Mucosa of descending colon (tissue), 3 donors: ENCODE results near the gene KDM3B. TPM values are rescaled to one million over a fixed set of nuclear protein-coding genes. Genes with fewer than 3 reads are reported as not detected.
A peak's percentile ranks its signal among the peaks of the same experiment; 100 is the strongest.
"Not testable (repeated sequence)": the region's sequence is repeated elsewhere in the genome, so short reads cannot be mapped to it uniquely, and the experiment has no call there.

Experiments used
- ATAC-seq: fragments of 200-7000 bp; cut with Tn5 transposase; one replicate; pipeline ENCODE4 v1.9.1; 2020; ENCODE audit warnings: mild to moderate bottlenecking, moderate library complexity
- DNase-seq, 3 donors: peaks; one replicate each; pipeline ENCODE4 v3.0.0-alpha.2; 2020
- H3K36me3 ChIP-seq: fragments of 200-600 bp; one replicate; pipeline ENCODE4 v1.8.0; 2021; ENCODE audit warnings: low read depth, mild to moderate bottlenecking
- H3K4me1 ChIP-seq: fragments of 200-600 bp; one replicate; pipeline ENCODE4 v1.8.0; 2021; ENCODE audit warnings: low read depth, mild to moderate bottlenecking
- H3K4me3 ChIP-seq: fragments of 200-600 bp; one replicate; pipeline ENCODE4 v1.8.0; 2021; ENCODE audit warnings: mild to moderate bottlenecking
- H3K9me3 ChIP-seq: fragments of 200-600 bp; one replicate; pipeline ENCODE4 v1.8.0; 2021; ENCODE audit warnings: mild to moderate bottlenecking
- intact Hi-C, 2 donors: fragments of 100-400 bp; cut with DNase I in 1 of 2; cut with micrococcal nuclease in 1 of 2; formaldehyde crosslinking; loops; one replicate each; pipeline versions ENCODE4 v1.11.0 to v1.11.1; 2022; cut with DNase I, micrococcal nuclease
- total RNA-seq, 3 donors: library from RNA; stranded (reverse); fragmentation: NEBNext Ultra II Directional in 2 of 3; extraction: Animal tissue kit (Norgen Biotek cat#: 25700) in 2 of 3; gene quantifications; one replicate each; pipeline versions ENCODE4 v1.2.1 to v1.2.4, GENCODE V29; 2021 to 2023
- TF ChIP-seq, protein P1 (sequence below): fragments of 200-600 bp; IDR thresholded peaks from one replicate; pipeline ENCODE4 v1.8.0; 2022; ENCODE audit warnings: antibody characterized with exemption, mild to moderate bottlenecking
- donor health status: DM: no; HTN: no; CAD: no; lungs with moderate emphysema.
- donor health status: DM: no; HTN: no; CAD: no.
- donor health status: DM: no; HTN: yes; CAD: no.

Gene KDM3B
- total RNA-seq, 3 donors from 2014 or later, result 56.6 to 84.3 (median 71.7) TPM

DNA sequence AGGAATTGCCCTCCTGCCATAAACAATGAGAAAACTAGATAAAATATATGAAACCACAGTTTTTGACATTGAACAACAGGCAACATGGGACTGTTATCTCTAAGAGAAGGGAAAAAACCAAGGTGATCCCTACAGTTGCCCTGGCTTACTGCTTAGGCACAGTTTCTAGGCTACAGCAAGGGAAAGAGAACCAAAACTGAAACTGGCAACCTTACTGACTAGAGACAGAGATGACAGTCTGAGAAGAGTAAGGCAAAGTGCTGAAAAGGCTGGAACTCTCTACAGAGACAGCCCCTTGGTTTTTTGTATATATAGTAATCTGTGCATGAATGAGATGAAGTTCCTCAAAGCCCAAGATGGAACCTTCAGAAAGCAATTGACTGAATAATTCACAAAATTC, 50.2 kb downstream of the KDM3B start:
- peaks cover 4% of the 10 kb centered on the region for H3K36me3 ChIP-seq
- DNase-seq, result no peak

DNA sequence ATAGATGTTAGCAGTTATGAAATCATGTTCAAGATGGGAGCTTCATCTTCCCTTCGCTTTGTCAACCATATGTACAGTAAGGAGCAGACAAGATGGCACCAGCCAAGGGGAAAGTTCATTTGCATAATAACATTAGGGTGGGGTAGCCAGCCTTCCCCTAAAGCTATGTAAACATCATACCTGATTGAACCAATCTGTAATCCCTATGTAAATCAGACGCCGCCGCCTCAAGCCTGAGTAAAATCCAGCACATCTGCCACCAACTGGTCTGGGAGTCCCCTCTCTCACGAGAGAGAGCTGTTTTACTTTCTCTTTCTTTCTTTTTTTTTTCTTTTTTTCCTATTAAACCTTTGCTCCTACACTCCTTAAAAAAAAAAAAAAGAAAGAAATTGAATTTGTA, 55.5 kb downstream of the KDM3B start:
- Histone ChIP-seq H3K9me3 (no peaks in the 10 kb centered on the region), H3K36me3 (peaks cover 3% of the 10 kb centered on the region), H3K4me1 (no peaks in the 10 kb centered on the region), H3K4me3 (no peak overlapping the region)
- intact Hi-C loops, result no loop called here
- DNase-seq, result peak in 1 of 3 donors; percentile 20
- TF ChIP-seq, protein P1, sequence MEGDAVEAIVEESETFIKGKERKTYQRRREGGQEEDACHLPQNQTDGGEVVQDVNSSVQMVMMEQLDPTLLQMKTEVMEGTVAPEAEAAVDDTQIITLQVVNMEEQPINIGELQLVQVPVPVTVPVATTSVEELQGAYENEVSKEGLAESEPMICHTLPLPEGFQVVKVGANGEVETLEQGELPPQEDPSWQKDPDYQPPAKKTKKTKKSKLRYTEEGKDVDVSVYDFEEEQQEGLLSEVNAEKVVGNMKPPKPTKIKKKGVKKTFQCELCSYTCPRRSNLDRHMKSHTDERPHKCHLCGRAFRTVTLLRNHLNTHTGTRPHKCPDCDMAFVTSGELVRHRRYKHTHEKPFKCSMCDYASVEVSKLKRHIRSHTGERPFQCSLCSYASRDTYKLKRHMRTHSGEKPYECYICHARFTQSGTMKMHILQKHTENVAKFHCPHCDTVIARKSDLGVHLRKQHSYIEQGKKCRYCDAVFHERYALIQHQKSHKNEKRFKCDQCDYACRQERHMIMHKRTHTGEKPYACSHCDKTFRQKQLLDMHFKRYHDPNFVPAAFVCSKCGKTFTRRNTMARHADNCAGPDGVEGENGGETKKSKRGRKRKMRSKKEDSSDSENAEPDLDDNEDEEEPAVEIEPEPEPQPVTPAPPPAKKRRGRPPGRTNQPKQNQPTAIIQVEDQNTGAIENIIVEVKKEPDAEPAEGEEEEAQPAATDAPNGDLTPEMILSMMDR, result no peak
- ATAC-seq, result peak; percentile 66

More for the DNA sequence above, 50.2 kb downstream of the KDM3B start:
- H3K9me3 ChIP-seq, result no peaks in the 10 kb centered on the region
- TF ChIP-seq, protein P1, result no peak
- H3K4me1 ChIP-seq, result no peaks in the 10 kb centered on the region
- H3K4me3 ChIP-seq, result no peak overlapping the region
- ATAC-seq, result no peak
- intact Hi-C loops, result no loop called here

DNA sequence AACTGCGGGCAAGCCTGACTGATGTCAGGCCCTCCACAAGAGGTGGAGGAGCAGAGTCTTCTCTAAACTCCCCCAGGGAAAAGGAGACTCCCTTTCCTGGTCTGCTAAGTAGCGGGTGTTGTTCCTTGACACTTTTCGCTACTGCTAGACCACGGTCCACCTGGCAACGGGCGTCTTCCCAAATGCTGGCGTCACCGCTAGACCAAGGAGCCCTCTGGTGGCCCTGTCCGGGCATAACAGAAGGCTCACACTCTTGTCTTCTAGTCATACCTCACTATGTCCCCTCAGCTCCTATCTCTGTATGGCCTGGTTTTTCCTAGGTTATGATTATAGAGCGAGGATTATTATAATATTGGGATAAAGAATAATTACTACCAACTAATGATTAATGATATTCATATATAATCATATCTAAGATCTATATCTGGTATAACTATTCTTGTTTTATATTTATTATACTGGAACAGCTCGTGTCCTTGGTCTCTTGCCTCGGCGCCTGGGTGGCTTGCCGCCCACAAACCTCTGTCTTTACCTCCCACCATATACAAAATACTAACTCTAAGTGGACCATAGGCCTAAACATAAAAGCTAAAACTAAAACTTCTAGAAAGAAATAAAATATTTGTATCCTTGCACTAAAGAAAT, 58.6 kb downstream of the KDM3B start:
- H3K9me3 ChIP-seq, ATAC-seq, intact Hi-C loops, H3K36me3 ChIP-seq, H3K4me1 ChIP-seq, H3K4me3 ChIP-seq: not testable (repeated sequence)
- DNase-seq, result peak in 2 of 3 donors; percentile 36 to 50

DNA sequence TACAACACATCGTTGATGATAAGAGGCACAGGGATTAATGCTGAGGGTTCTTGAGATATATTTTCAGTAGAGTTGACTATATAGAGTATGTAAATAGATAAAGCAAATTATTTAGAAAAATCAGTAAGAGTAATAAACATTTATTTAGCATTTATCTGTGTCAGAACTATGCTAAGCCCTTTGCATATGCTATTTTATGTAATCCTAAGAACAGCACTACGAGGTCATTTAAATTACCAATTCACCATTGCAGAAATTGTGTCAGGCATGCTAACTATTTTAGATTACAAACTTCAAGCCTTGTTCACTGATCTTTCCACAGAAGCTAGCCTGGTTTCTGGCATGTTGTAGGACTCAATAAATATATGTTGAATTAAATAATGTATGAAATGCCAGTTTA, 66.0 kb downstream of the KDM3B start:
- intact Hi-C loops, result no loop called here
- ATAC-seq (no peak), DNase-seq (no peak)
- Histone ChIP-seq H3K36me3 (peaks cover 32% of the 10 kb centered on the region), H3K4me1 (no peaks in the 10 kb centered on the region), H3K9me3 (no peaks in the 10 kb centered on the region), H3K4me3 (no peak overlapping the region)
- TF ChIP-seq, protein P1, result no peak

DNA sequence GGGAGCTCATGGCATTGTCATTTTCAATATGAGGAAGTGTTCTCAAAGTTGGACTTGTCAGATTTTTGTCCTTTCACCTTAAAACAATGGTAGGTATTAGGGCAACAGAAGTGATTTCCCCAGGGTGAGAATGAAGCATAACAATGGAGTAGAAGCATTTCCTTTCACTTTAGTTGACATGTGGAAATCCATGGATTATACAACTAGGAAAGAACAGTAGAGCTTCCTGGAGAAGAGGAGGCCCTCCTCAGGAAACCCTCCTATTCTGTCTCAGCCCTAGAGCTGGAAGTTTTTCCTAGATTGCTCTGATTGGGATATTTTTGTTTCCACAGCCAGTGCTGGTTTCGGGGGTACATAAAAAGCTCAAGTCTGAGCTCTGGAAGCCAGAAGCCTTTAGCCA, 72.6 kb downstream of the KDM3B start:
- intact Hi-C loops, result no loop called here
- ATAC-seq, result no peak

DNA sequence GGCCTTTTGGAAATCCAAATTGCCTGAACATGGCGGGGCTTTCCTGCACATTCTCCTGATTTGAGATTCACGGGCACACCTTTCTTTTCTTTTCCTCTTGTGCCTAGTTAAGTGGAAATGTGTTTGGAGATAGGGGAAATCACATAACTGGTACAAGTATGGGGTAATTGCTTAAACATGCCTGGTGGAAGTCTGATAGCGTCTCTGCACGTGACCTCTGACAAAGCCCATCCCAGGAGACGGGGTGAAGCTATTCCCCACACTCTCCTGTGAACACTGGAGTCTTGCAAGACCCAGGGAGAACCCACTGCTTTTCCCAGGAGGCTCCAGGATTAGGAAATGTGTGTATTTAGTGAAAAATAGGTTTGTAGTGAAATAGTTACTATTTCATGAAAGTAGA, 83.5 kb downstream of the KDM3B start:
- intact Hi-C loops, result no loop called here
- Histone ChIP-seq H3K4me1 (peaks cover 5% of the 10 kb centered on the region), H3K4me3 (no peak overlapping the region), H3K9me3 (no peaks in the 10 kb centered on the region), H3K36me3 (peaks cover 27% of the 10 kb centered on the region)
- TF ChIP-seq, protein P1, result no peak
- ATAC-seq (no peak), DNase-seq (no peak)

More for the DNA sequence above, 72.6 kb downstream of the KDM3B start:
- no peaks in the 10 kb centered on the region for H3K4me1 ChIP-seq
- peaks cover 23% of the 10 kb centered on the region for H3K36me3 ChIP-seq
- no peak for DNase-seq
- no peak overlapping the region for H3K4me3 ChIP-seq
- TF ChIP-seq, protein P1, result no peak
- H3K9me3 ChIP-seq, result no peaks in the 10 kb centered on the region
